GM19328 (cell line): ENCODE data around the gene TOGARAM1.
"Not testable (repeated sequence)": the region's sequence is repeated elsewhere in the genome, so short reads cannot be mapped to it uniquely, and the experiment has no call there.

ENCODE experiments used
- ATAC-seq: cut with Tn5 transposase; IDR thresholded peaks from one replicate; pipeline ENCODE4 v1.9.1; 2021; ENCODE audit warnings: mild to moderate bottlenecking, moderate library complexity; ENCODE audit not compliant: unreplicated experiment

Gene TOGARAM1

GRCh38 chr14:45038256-45038655 lies 76.3 kb downstream of the TOGARAM1 start:
- no peak for ATAC-seq

- ATAC-seq = no peak
Measured at GRCh38 chr14:45038865-45039264, 76.9 kb downstream of the TOGARAM1 start.

GRCh38 chr14:45039390-45039789 lies 77.4 kb downstream of the TOGARAM1 start:
- no peak for ATAC-seq

- ATAC-seq = no peak
Measured at GRCh38 chr14:45041641-45042040, 79.7 kb downstream of the TOGARAM1 start.

GRCh38 chr14:45044638-45045037 lies 82.6 kb downstream of the TOGARAM1 start:
- ATAC-seq = no peak

- ATAC-seq = no peak
Measured at GRCh38 chr14:45048385-45048784, 86.4 kb downstream of the TOGARAM1 start.

GRCh38 chr14:45051180-45051579 lies 89.2 kb downstream of the TOGARAM1 start:
- ATAC-seq = no peak

GRCh38 chr14:45051896-45052295 lies 89.9 kb downstream of the TOGARAM1 start:
- ATAC-seq = no peak

- ATAC-seq = no peak
Measured at GRCh38 chr14:45057349-45057748, 95.4 kb downstream of the TOGARAM1 start.

GRCh38 chr14:45057881-45058364 lies 95.9 kb downstream of the TOGARAM1 start:
- ATAC-seq = no peak

- ATAC-seq = no peak
Measured at GRCh38 chr14:45060551-45060950, 98.6 kb downstream of the TOGARAM1 start.

GRCh38 chr14:45065540-45065939 lies 103.5 kb downstream of the TOGARAM1 start:
- no peak for ATAC-seq

GRCh38 chr14:45065956-45066355 lies 104.0 kb downstream of the TOGARAM1 start:
- no peak for ATAC-seq

GRCh38 chr14:45066667-45067066 lies 104.7 kb downstream of the TOGARAM1 start:
- no peak for ATAC-seq

GRCh38 chr14:45068396-45068795 lies 106.4 kb downstream of the TOGARAM1 start:
- ATAC-seq = no peak

- ATAC-seq = no peak
Measured at GRCh38 chr14:45070215-45070614, 108.2 kb downstream of the TOGARAM1 start.

- no peak for ATAC-seq
Measured at GRCh38 chr14:45072126-45072525, 110.1 kb downstream of the TOGARAM1 start.

GRCh38 chr14:45073231-45073879 lies 111.4 kb downstream of the TOGARAM1 start:
- ATAC-seq = no peak

- no peak for ATAC-seq
Measured at GRCh38 chr14:45078323-45078722, 116.3 kb downstream of the TOGARAM1 start.

- ATAC-seq = not testable (repeated sequence)
Measured at GRCh38 chr14:45080416-45080968, 118.5 kb downstream of the TOGARAM1 start.

- not testable (repeated sequence) for ATAC-seq
Measured at GRCh38 chr14:45081096-45081495, 119.1 kb downstream of the TOGARAM1 start.

- no peak for ATAC-seq
Measured at GRCh38 chr14:45082420-45082819, 120.4 kb downstream of the TOGARAM1 start.

- no peak for ATAC-seq
Measured at GRCh38 chr14:45083617-45083975, 121.6 kb downstream of the TOGARAM1 start.
